H1 (cell line): ENCODE results near the gene UTS2R. TPM values are rescaled to one million over a fixed set of nuclear protein-coding genes. Genes with fewer than 3 reads are reported as not detected.
A peak's percentile ranks its signal among the peaks of the same experiment; 100 is the strongest.

ENCODE experiments used
- CTCF ChIA-PET: fragments of 300-600 bp; sonication (Branson Sonifier 250); formaldehyde crosslinking; loops from one replicate; lab custom pipeline; 2021; ENCODE audit not compliant: partially characterized antibody; lab: Charles Lee
- POLR2A ChIA-PET: fragments of 300-600 bp; sonication (Branson Sonifier 250); formaldehyde crosslinking; loops from one replicate; lab custom pipeline; 2021; ENCODE audit warnings: inconsistent platforms; ENCODE audit not compliant: partially characterized antibody; lab: Charles Lee
- DNase-seq, 2 experiments: peaks; one replicate each; pipeline versions ENCODE4 v3.0.0 to v3.0.0-alpha.2; 2010 to 2022; ENCODE audit warnings: low spot score in 2 of 2, low read depth in 1 of 2, mixed read lengths in 1 of 2
- FAIRE-seq: peaks from 2 replicates; lab custom pipeline; 2011; peaks lifted over from hg19 to GRCh38; lab: Jason Lieb, UNC
- H2AFZ ChIP-seq: 2 replicates; pipeline ENCODE4 v1.8.1; 2012; ENCODE audit warnings: low read length, inconsistent platforms
- H2AK5ac ChIP-seq: 2 replicates; pipeline ENCODE4 v1.6.1; 2013; ENCODE audit warnings: low read depth, low read length
- H2BK120ac ChIP-seq: replicated peaks from 2 replicates; pipeline ENCODE3; 2013; ENCODE audit warnings: low read depth, low read length, inconsistent platforms
- H2BK12ac ChIP-seq: 2 replicates; pipeline ENCODE4 v1.6.1; 2013; ENCODE audit warnings: low read depth, low read length
- H2BK15ac ChIP-seq: 2 replicates; pipeline ENCODE4 v1.6.1; 2013; ENCODE audit warnings: low read length
- H2BK20ac ChIP-seq: 2 replicates; pipeline ENCODE4 v1.6.1; 2013; ENCODE audit warnings: low read length
- H2BK5ac ChIP-seq: 2 replicates; pipeline ENCODE4 v1.6.1; 2013; ENCODE audit warnings: low read depth, low read length
- H3K14ac ChIP-seq: 2 replicates; pipeline ENCODE4 v1.6.1; 2013; ENCODE audit warnings: inconsistent platforms; ENCODE audit not compliant: insufficient read length
- H3K18ac ChIP-seq: 2 replicates; pipeline ENCODE4 v1.6.1; 2013; ENCODE audit warnings: low read length; ENCODE audit errors: extremely low read depth
- H3K23ac ChIP-seq: 2 replicates; pipeline ENCODE4 v1.6.1; 2013; ENCODE audit warnings: inconsistent platforms; ENCODE audit not compliant: insufficient read length
- H3K23me2 ChIP-seq: 2 replicates; pipeline ENCODE4 v1.6.1; 2013; ENCODE audit warnings: low read depth, low read length
- H3K27ac ChIP-seq: 2 replicates; pipeline ENCODE4 v1.6.1; 2011; ENCODE audit warnings: low read depth, low read length, inconsistent platforms
- H3K27me3 ChIP-seq, 4 experiments: replicated peaks in 1 of 4; 1 replicate in 1 of 4; 2 replicates in 3 of 4; pipeline versions ENCODE4 v1.6.1 to v1.8.1; 2011 to 2013; ENCODE audit warnings: low read length in 3 of 4, mild to moderate bottlenecking in 3 of 4, inconsistent platforms in 2 of 4, mixed read lengths in 2 of 4, moderate library complexity in 1 of 4; ENCODE audit not compliant: control insufficient read depth in 3 of 4, insufficient read depth in 3 of 4; ENCODE audit errors: extremely low read depth in 1 of 4
- H3K36me3 ChIP-seq, 4 experiments: 2 replicates each; pipeline versions ENCODE4 v1.6.1 to v1.8.1; 2011 to 2013; ENCODE audit warnings: mild to moderate bottlenecking in 4 of 4, low read length in 3 of 4, moderate library complexity in 2 of 4, control low read depth in 1 of 4, inconsistent platforms in 1 of 4; ENCODE audit not compliant: insufficient read depth in 4 of 4, control insufficient read depth in 2 of 4
- H3K4ac ChIP-seq: replicated peaks from 2 replicates; pipeline ENCODE3; 2013; ENCODE audit warnings: low read length, low read depth, mixed read lengths, inconsistent platforms; ENCODE audit not compliant: insufficient read length
- H3K4me1 ChIP-seq, 4 experiments: replicated peaks in 1 of 4; 1 replicate in 1 of 4; 2 replicates in 3 of 4; pipeline versions ENCODE4 v1.6.1 to v1.8.1; 2011 to 2013; ENCODE audit warnings: low read length in 3 of 4, inconsistent platforms in 2 of 4, mixed read lengths in 1 of 4; ENCODE audit not compliant: insufficient read depth in 4 of 4, control insufficient read depth in 3 of 4
- H3K4me2 ChIP-seq, 2 experiments: 2 replicates each; pipeline versions ENCODE4 v1.6.1 to v1.8.1; 2011 to 2013; ENCODE audit warnings: low read depth in 2 of 2, low read length in 2 of 2, control low read depth in 1 of 2, inconsistent platforms in 1 of 2, mild to moderate bottlenecking in 1 of 2; ENCODE audit not compliant: insufficient read depth in 1 of 2
- H3K4me3 ChIP-seq, 4 experiments: fragments of 200-600, 300-600 bp in 1 of 4; sonication (generic), shearing (Covaris generic), sonication (Bioruptor Twin) in 1 of 4; 2 replicates each; pipeline versions ENCODE4 v1.5.1 to v1.8.1; 2011 to 2016; ENCODE audit warnings: low read length in 4 of 4, low read depth in 3 of 4, control low read depth in 2 of 4, inconsistent platforms in 2 of 4, mild to moderate bottlenecking in 2 of 4, mixed read lengths in 1 of 4, moderate library complexity in 1 of 4; ENCODE audit not compliant: insufficient read depth in 2 of 4; ENCODE audit errors: extremely low read depth in 1 of 4
- H3K56ac ChIP-seq: replicated peaks from 2 replicates; pipeline ENCODE3; 2013; ENCODE audit warnings: low read depth, mild to moderate bottlenecking, mixed read lengths, low read length, inconsistent platforms; ENCODE audit not compliant: insufficient read length
- H3K79me1 ChIP-seq: 2 replicates; pipeline ENCODE4 v1.6.1; 2013; ENCODE audit warnings: low read depth, low read length, control low read depth
- H3K79me2 ChIP-seq, 2 experiments: 2 replicates each; pipeline versions ENCODE4 v1.6.1 to v1.8.1; 2012 to 2013; ENCODE audit warnings: low read length in 2 of 2, mild to moderate bottlenecking in 2 of 2, inconsistent platforms in 1 of 2; ENCODE audit not compliant: insufficient read depth in 2 of 2, control insufficient read depth in 1 of 2
- H3K9ac ChIP-seq, 4 experiments: replicated peaks in 1 of 4; 1 replicate in 1 of 4; 2 replicates in 3 of 4; pipeline versions ENCODE4 v1.6.1 to v1.8.1; 2011 to 2013; ENCODE audit warnings: low read depth in 3 of 4, low read length in 3 of 4, control low read depth in 2 of 4, mild to moderate bottlenecking in 2 of 4, moderate library complexity in 2 of 4, inconsistent platforms in 1 of 4; ENCODE audit errors: extremely low read depth in 1 of 4
- H3K9me3 ChIP-seq, 2 experiments: 2 replicates each; pipeline versions ENCODE4 v1.6.1 to v1.8.1; 2012 to 2013; ENCODE audit warnings: mild to moderate bottlenecking in 2 of 2, moderate library complexity in 2 of 2, control low read depth in 1 of 2, inconsistent platforms in 1 of 2, low read depth in 1 of 2, low read length in 1 of 2, mixed read lengths in 1 of 2; ENCODE audit not compliant: insufficient read depth in 2 of 2
- H4K20me1 ChIP-seq, 2 experiments: replicated peaks in 1 of 2; 2 replicates each; pipeline versions ENCODE3 to v1.8.1; 2011 to 2013; ENCODE audit warnings: inconsistent platforms in 2 of 2, low read length in 2 of 2, mild to moderate bottlenecking in 1 of 2; ENCODE audit not compliant: insufficient read depth in 2 of 2, control insufficient read depth in 1 of 2
- H4K5ac ChIP-seq: 2 replicates; pipeline ENCODE4 v1.6.1; 2013; ENCODE audit warnings: low read length, low read depth, mixed read lengths, inconsistent platforms; ENCODE audit not compliant: insufficient read length
- H4K8ac ChIP-seq: 2 replicates; pipeline ENCODE4 v1.8.0; 2013; ENCODE audit warnings: mild to moderate bottlenecking, moderate library complexity, low read length, inconsistent platforms; ENCODE audit not compliant: insufficient read depth; ENCODE audit errors: extremely low read depth
- H4K91ac ChIP-seq: replicated peaks from 2 replicates; pipeline ENCODE3; 2013; ENCODE audit warnings: low read length, mixed read lengths, inconsistent platforms; ENCODE audit not compliant: insufficient read length
- BACH1 ChIP-seq: IDR thresholded peaks from 2 replicates; pipeline ENCODE4 v1.6.1; 2012; ENCODE audit warnings: low read length, improper control_type of control experiment
- CBX8 ChIP-seq: fragments of 300-800, 300-1000 bp; sonication (generic); IDR thresholded peaks from 2 replicates; pipeline ENCODE4 v1.7.1; 2016; ENCODE audit warnings: low read depth, low read length, borderline replicate concordance
- HDAC2 ChIP-seq, 2 experiments: fragments of 300-600 bp in 1 of 2; sonication (generic) in 1 of 2; IDR thresholded peaks; 2 replicates each; pipeline ENCODE4 v1.6.1; 2011 to 2012; ENCODE audit warnings: low read depth in 2 of 2, low read length in 2 of 2, mild to moderate bottlenecking in 2 of 2, moderate library complexity in 2 of 2, borderline replicate concordance in 1 of 2, inconsistent platforms in 1 of 2
- PHF8 ChIP-seq: fragments of 200-600 bp; sonication (generic); conservative IDR thresholded peaks from 2 replicates; pipeline ENCODE4 v1.7.1; 2012; ENCODE audit warnings: low read depth, mild to moderate bottlenecking, inconsistent platforms, low read length, moderate library complexity
- SIN3A ChIP-seq, 2 experiments: IDR thresholded peaks in 1 of 2; conservative IDR thresholded peaks in 1 of 2; 2 replicates each; pipeline ENCODE4 v1.6.1; 2011 to 2012; ENCODE audit warnings: low read length in 2 of 2, improper control_type of control experiment in 1 of 2, low read depth in 1 of 2, mild to moderate bottlenecking in 1 of 2
- SIRT6 ChIP-seq: IDR thresholded peaks from one replicate; pipeline ENCODE4 v1.7.1; 2012; ENCODE audit warnings: low read length, inconsistent platforms
- TCF12 ChIP-seq: IDR thresholded peaks from 2 replicates; pipeline ENCODE4 v1.6.1; 2011; ENCODE audit warnings: low read depth, mild to moderate bottlenecking, low read length
- WGBS, 2 experiments: shearing (Covaris generic) in 1 of 2; methylation state at CpG; one replicate each; pipeline versions ENCODE4 v1.1.6 to v1.1.7; 2013 to 2015; ENCODE audit warnings: low lambda C conversion rate in 2 of 2, mixed read lengths in 2 of 2, inconsistent platforms in 1 of 2, low coverage in 1 of 2, missing lambda C conversion rate in 1 of 2; ENCODE audit not compliant: insufficient replicate concordance in 2 of 2, insufficient coverage in 1 of 2, insufficient read length in 1 of 2; ENCODE audit errors: extremely low coverage in 1 of 2, missing lambda C conversion rate in 1 of 2; 5-methylcytosine and 5-hydroxymethylcytosine counted together
- polyA plus RNA-seq, 7 experiments: library from polyadenylated mRNA; depleted of rRNA in 3 of 7; stranded (reverse) in 5 of 7; unstranded in 2 of 7; fragments of >200 nt in 5 of 7; fragments of 200-250 nt in 2 of 7; gene quantifications; 1 replicate in 5 of 7; 2 replicates in 1 of 7; 4 replicates in 1 of 7; pipeline versions ENCODE4 v1.2.1 to v1.2.3, GENCODE V29; 2011 to 2013; ENCODE audit warnings: missing spikeins in 2 of 7, mixed read lengths in 2 of 7
- total RNA-seq: library from RNA; stranded (reverse); fragmentation: NEBNext Ultra II Directional; extraction: Animal tissue kit (Norgen Biotek cat#: 25700); gene quantifications from 2 replicates; pipeline ENCODE4 v1.2.1, GENCODE V29; 2021

UTS2R gene
- total and polyA plus RNA-seq, 2 of the 8 experiments (the other 6 are each of a cell fraction or from before 2014, with no cell fraction given), result 0.27 TPM; not detected in 1

- Histone ChIP-seq H3K9ac (no peak overlapping the region), H3K27me3 (no peaks in the 10 kb centered on the region), H3K27ac (no peak overlapping the region), H2BK15ac (no peak overlapping the region), H2BK12ac (no peak overlapping the region), H3K14ac (no peak overlapping the region), H3K4ac (no peak overlapping the region), H2BK120ac (no peak overlapping the region), H3K56ac (no peak overlapping the region), H3K79me1 (peaks cover 2% of the 10 kb centered on the region; the same call in 1 of the 2 replicates), H3K4me3 (no peak overlapping the region), H3K9me3 (no peaks in the 10 kb centered on the region), H2AK5ac (0 out of 2 replicates have a peak overlapping the region, but pooled peaks have one; percentile 75), H2BK20ac (no peak overlapping the region), H4K5ac (no peak overlapping the region), H3K18ac (no peak overlapping the region), H3K36me3 (no peaks in the 10 kb centered on the region), H2BK5ac (no peak overlapping the region), H3K79me2 (no peaks in the 10 kb centered on the region), H3K4me1 (peaks cover 0 to 2% (median 0%) of the 10 kb centered on the region in 4 experiments; a peak in 1 of 7 replicates), H3K4me2 (no peak overlapping the region), H3K23ac (no peak overlapping the region), H4K91ac (no peak overlapping the region), H4K8ac (no peak overlapping the region), H4K20me1 (peaks cover 6 to 9% of the 10 kb centered on the region in 2 experiments), H2AFZ (no peak overlapping the region), H3K23me2 (no peaks in the 10 kb centered on the region)
- 93% methylated on average over 22 of the region's 24 CpGs; no CpG with 5 or more reads in 1 of the 2 experiments for WGBS, 2 experiments
- DNase-seq (no peak), FAIRE-seq (no peak)
- POLR2A ChIA-PET, result interaction anchor here (0.6 to 1.5 kb wide), 3 partner anchors 15 to 30 kb away, joined by 4 read pairs; no protein-coding TSS in a partner anchor
- CTCF ChIA-PET, result interaction anchor here (0.5 to 1.1 kb wide), 4 partner anchors 42 to 471 kb away, joined by 3 to 4 read pairs (median 3); no protein-coding TSS in a partner anchor
- no peak for TF ChIP-seq HDAC2 (IDR thresholded peaks at IDR 0.05; ENCODE audit: borderline replicate concordance in 1 of 2, low read depth in 2 of 2, low read length in 2 of 2)
- TF ChIP-seq SIRT6, result no peak
- no peak for TF ChIP-seq TCF12
- TF ChIP-seq CBX8, result no peak
- TF ChIP-seq SIN3A (conservative IDR thresholded peaks at IDR 0.05 in 1 of 2, IDR thresholded peaks at IDR 0.05 in 1 of 2; ENCODE audit: low read depth in 1 of 2, low read length in 2 of 2), result no peak
- TF ChIP-seq BACH1, result no peak
- TF ChIP-seq PHF8, result no peak
Observed at GRCh38 chr17:82411396-82412053, 40.0 kb downstream of the UTS2R start.
